ENCODE results near the gene CHKA.

DNA sequence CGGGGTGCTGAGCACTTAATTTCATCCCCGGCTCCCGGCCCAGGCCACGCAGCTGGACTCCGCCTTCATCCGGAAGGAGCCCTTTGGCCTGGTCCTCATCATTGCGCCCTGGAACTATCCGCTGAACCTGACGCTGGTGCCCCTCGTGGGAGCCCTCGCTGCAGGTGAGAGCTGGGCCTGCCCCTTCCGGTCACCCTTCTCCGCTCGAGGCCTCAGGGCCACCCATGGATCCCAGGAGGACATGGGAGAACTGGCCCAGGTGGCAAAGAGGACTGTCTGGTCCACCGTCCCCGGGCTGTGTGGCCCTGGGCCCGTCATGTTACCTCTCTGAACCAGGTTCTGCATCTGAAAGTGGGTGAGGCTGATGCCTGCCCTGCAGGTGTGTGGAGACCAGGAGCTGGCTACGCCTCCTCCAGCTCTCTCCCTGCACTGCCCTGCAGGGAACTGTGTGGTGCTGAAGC lies 102.4 kb downstream of the CHKA start:
- TF ChIP-seq GABPA (IDR thresholded peaks at IDR 0.05; ENCODE audit: borderline replicate concordance, insufficient read depth, low read length) (no peak), TAF1 (IDR thresholded peaks at IDR 0.05; ENCODE audit: low read depth, low read length) (no peak), CBX5 (IDR thresholded peaks at IDR 0.05; ENCODE audit: low read depth, low read length) (no peak), SIN3A (conservative IDR thresholded peaks at IDR 0.05 in 1 of 2, IDR thresholded peaks at IDR 0.05 in 1 of 2; ENCODE audit: low read depth in 1 of 2, low read length in 2 of 2) (no peak), POLR2A (IDR thresholded peaks at IDR 0.05; ENCODE audit: control extremely low read depth in 1 of 2, low read depth in 2 of 2, low read length in 2 of 2) (no peak)
- TF ChIP-seq, protein P1, sequence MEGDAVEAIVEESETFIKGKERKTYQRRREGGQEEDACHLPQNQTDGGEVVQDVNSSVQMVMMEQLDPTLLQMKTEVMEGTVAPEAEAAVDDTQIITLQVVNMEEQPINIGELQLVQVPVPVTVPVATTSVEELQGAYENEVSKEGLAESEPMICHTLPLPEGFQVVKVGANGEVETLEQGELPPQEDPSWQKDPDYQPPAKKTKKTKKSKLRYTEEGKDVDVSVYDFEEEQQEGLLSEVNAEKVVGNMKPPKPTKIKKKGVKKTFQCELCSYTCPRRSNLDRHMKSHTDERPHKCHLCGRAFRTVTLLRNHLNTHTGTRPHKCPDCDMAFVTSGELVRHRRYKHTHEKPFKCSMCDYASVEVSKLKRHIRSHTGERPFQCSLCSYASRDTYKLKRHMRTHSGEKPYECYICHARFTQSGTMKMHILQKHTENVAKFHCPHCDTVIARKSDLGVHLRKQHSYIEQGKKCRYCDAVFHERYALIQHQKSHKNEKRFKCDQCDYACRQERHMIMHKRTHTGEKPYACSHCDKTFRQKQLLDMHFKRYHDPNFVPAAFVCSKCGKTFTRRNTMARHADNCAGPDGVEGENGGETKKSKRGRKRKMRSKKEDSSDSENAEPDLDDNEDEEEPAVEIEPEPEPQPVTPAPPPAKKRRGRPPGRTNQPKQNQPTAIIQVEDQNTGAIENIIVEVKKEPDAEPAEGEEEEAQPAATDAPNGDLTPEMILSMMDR (IDR thresholded peaks at IDR 0.05; ENCODE audit: control extremely low read depth in 1 of 3, insufficient read depth in 1 of 3, low read depth in 1 of 3, low read length in 3 of 3) = no peak

All from H1 (cell line).